Activated naive CD8-positive, alpha-beta T cell treated with anti-CD3 and anti-CD28 coated beads, Interleukin-2, amount 10 ng/mL, durations not matched to agents 7 days and 5 days (primary cell): ENCODE measurements around the gene DCDC2C. TPM values are rescaled to one million over a fixed set of nuclear protein-coding genes. Genes with fewer than 3 reads are reported as not detected.

Source experiments
- ATAC-seq: fragments of 150-1000 bp; cut with Tn5 transposase; one replicate; pipeline ENCODE4 v1.10.0; 2021; ENCODE audit warnings: low read depth, moderate library complexity
- POLR2A ChIA-PET: fragments of 350-600 bp; sonication (Branson Sonifier 250); formaldehyde crosslinking; loops from one replicate; lab custom pipeline; 2021; ENCODE audit warnings: antibody characterized with exemption; lab: Charles Lee
- DNase-seq: peaks from one replicate; pipeline ENCODE4 v3.0.0; 2021
- H3K27ac Mint-ChIP-seq: one replicate; pipeline ENCODE4 v1.8.0; 2022; ENCODE audit warnings: mild to moderate bottlenecking, mixed read lengths
- H3K27me3 Mint-ChIP-seq: one replicate; pipeline ENCODE4 v1.8.0; 2022; ENCODE audit warnings: mild to moderate bottlenecking, moderate library complexity, mixed read lengths
- H3K36me3 Mint-ChIP-seq: one replicate; pipeline ENCODE4 v1.8.0; 2021; ENCODE audit warnings: mild to moderate bottlenecking, mixed read lengths
- H3K4me1 Mint-ChIP-seq: one replicate; pipeline ENCODE4 v1.8.0; 2021; ENCODE audit warnings: mixed read lengths
- H3K4me3 Mint-ChIP-seq: one replicate; pipeline ENCODE4 v1.8.0; 2022; ENCODE audit warnings: mild to moderate bottlenecking, moderate library complexity, mixed read lengths
- H3K9me3 Mint-ChIP-seq: one replicate; pipeline ENCODE4 v1.8.0; 2021; ENCODE audit warnings: mixed read lengths
- total RNA-seq, 2 experiments: library from RNA; stranded (reverse); gene quantifications; one replicate each; pipeline ENCODE4 v1.2.3, GENCODE V29; 2021

The DCDC2C gene
- total RNA-seq, 2 experiments from 2014 or later = not detected

DNA sequence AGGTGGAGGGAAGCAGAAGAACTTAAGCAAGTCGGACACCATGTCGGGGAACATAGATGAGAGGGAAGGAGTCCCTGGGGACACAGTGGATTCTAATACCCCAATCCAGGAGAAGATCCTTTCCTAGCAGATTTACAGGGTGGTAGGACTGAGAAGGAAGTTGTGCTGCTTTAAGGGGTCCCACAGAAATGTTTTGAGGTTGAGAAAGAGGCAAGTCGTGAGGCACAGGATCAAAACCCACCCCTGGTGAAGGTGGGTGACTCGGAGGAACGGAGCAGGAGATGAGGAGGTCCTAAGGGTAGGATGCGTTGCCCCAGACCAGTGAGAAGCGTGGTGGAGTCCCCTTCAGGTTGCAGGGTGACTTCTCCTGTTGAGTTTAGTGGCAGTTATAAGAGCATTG is 32.7 kb downstream of the DCDC2C start:
- ATAC-seq = no peak
- Mint-ChIP-seq H3K27ac (no peak overlapping the region), H3K4me1 (no peaks in the 10 kb centered on the region), H3K36me3 (no peaks in the 10 kb centered on the region), H3K27me3 (peaks cover 15% of the 10 kb centered on the region), H3K4me3 (no peak overlapping the region), H3K9me3 (no peaks in the 10 kb centered on the region)
- POLR2A ChIA-PET = no interaction called here
- no peak for DNase-seq

DNA sequence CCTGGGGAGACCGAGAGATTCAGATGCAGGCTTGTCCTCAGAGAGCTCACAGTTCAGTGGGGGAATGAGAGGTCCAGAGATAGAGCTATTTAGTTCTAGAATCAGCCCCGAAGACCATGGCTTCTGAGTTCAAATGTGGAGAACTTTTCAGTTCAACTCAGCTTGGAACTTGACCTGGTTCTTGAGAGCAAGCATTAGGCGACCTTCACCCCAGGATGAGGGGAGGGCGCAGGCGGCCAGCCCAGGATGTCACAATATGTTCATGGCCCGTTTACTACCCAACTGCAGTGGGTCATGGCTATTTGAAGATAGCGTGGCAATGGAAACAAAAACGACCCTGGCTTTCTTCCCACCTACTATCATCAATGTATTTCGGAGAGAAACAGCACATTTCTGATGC is 33.8 kb downstream of the DCDC2C start:
- peaks cover 20% of the 10 kb centered on the region for H3K27me3 Mint-ChIP-seq
- DNase-seq (no peak), ATAC-seq (no peak)
- H3K4me1 Mint-ChIP-seq = no peaks in the 10 kb centered on the region
- H3K27ac Mint-ChIP-seq = no peak overlapping the region
- H3K4me3 Mint-ChIP-seq = no peak overlapping the region
- POLR2A ChIA-PET = no interaction called here
- H3K36me3 Mint-ChIP-seq = no peaks in the 10 kb centered on the region
- H3K9me3 Mint-ChIP-seq = no peaks in the 10 kb centered on the region

GRCh38 chr2:3738454-3738853 is 35.1 kb downstream of the DCDC2C start:
- Mint-ChIP-seq H3K9me3 (no peaks in the 10 kb centered on the region), H3K27ac (no peak overlapping the region), H3K36me3 (no peaks in the 10 kb centered on the region), H3K4me3 (no peak overlapping the region), H3K4me1 (no peaks in the 10 kb centered on the region), H3K27me3 (peaks cover 25% of the 10 kb centered on the region)
- ATAC-seq (no peak), DNase-seq (no peak)
- POLR2A ChIA-PET = no interaction called here

GRCh38 chr2:3739313-3739712 is 35.9 kb downstream of the DCDC2C start:
- Mint-ChIP-seq H3K4me3 (no peak overlapping the region), H3K4me1 (no peaks in the 10 kb centered on the region), H3K9me3 (no peaks in the 10 kb centered on the region), H3K27ac (no peak overlapping the region), H3K27me3 (peaks cover 25% of the 10 kb centered on the region), H3K36me3 (no peaks in the 10 kb centered on the region)
- DNase-seq (no peak), ATAC-seq (no peak)
- POLR2A ChIA-PET = no interaction called here

GRCh38 chr2:3741396-3741795 is 38.0 kb downstream of the DCDC2C start:
- peaks cover 25% of the 10 kb centered on the region for H3K27me3 Mint-ChIP-seq
- ATAC-seq (no peak), DNase-seq (no peak)
- no peak overlapping the region for H3K27ac Mint-ChIP-seq
- no peaks in the 10 kb centered on the region for H3K36me3 Mint-ChIP-seq
- POLR2A ChIA-PET = no interaction called here
- no peaks in the 10 kb centered on the region for H3K9me3 Mint-ChIP-seq
- no peaks in the 10 kb centered on the region for H3K4me1 Mint-ChIP-seq
- no peak overlapping the region for H3K4me3 Mint-ChIP-seq

DNA sequence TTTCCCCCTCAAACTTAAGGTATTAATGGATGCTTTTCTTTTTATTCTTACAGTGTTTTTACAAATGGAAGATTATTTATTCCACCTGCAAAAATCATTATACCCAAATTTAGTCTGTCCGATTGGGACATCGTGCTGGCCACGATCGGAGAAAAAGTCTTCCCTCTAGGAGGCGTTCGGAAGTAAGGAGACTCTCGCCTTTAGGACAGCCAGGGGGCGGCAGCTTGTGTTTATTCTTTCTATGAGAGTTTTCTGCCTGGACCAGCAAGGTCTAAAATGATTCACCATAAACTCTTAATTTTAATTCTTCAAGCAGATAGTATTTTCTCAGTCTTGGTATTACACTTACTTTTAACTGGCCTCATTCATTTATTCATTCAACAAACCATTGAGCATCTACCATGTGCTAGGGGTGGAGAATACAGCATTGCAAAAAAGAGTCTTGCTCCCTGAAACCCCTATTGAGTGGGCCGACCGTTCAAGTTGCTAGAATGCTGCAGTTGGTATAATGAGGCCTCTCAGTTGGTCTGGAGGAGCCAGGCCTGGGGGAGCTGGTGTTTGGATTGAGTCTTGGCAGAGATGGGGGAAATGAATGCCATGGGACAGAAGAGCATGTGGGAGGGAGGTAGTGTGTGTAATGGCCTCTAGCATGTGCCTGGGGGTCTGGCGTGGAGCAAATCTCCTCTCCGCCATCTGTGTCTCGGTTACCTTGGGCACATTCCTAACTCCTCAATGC is 38.7 kb downstream of the DCDC2C start:
- ATAC-seq = no peak
- POLR2A ChIA-PET = no interaction called here

DNA sequence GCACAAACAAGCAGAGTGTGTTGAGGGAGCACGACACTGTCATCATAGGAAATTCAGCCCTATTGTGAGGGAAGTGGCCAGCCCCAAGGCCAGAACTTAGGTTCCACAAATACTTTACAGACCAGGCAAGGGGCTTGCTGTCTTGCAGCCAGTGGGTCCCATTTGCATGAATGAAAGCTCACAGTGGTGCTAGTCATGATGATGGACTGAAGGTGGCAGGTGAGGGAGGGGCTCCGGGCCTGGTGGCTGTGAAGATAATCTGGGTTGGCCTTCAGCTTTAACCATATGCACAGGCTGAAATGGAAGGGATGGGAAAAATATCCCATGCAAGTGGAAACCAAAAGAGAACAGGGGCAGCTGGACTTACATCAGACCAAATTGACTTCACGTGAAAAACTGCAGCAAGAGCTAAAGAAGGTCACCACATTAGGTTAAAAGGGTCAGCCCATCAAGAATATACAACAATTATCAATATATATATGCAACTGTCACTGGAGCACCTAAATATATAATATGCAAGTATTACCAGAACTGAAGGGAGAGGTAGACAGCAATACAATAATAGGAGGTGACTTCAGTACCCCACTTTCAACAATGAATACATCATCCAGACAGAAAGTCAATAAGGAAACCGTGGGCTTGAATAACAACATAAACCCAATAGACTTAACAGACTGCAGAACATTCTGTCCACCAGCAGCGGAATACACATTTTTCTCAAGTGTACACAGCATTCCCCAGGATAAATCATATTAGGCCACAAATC is 39.6 kb downstream of the DCDC2C start:
- DNase-seq (no peak), ATAC-seq (no peak)
- Mint-ChIP-seq H3K27ac (no peak overlapping the region), H3K9me3 (no peaks in the 10 kb centered on the region), H3K36me3 (no peaks in the 10 kb centered on the region), H3K4me1 (no peaks in the 10 kb centered on the region), H3K27me3 (peaks cover 17% of the 10 kb centered on the region), H3K4me3 (no peak overlapping the region)
- POLR2A ChIA-PET = no interaction called here

More for the DNA sequence above, 38.7 kb downstream of the DCDC2C start:
- Mint-ChIP-seq H3K27ac (no peak overlapping the region), H3K9me3 (no peaks in the 10 kb centered on the region), H3K4me1 (no peaks in the 10 kb centered on the region), H3K36me3 (no peaks in the 10 kb centered on the region), H3K27me3 (peaks cover 22% of the 10 kb centered on the region), H3K4me3 (no peak overlapping the region)
- no peak for DNase-seq

- Mint-ChIP-seq H3K4me1 (no peaks in the 10 kb centered on the region), H3K27ac (no peak overlapping the region), H3K27me3 (peaks cover 17% of the 10 kb centered on the region), H3K4me3 (no peak overlapping the region), H3K36me3 (no peaks in the 10 kb centered on the region), H3K9me3 (no peaks in the 10 kb centered on the region)
- DNase-seq (no peak), ATAC-seq (no peak)
- POLR2A ChIA-PET = no interaction called here
Measured at GRCh38 chr2:3743951-3744555, 40.7 kb downstream of the DCDC2C start.

DNA sequence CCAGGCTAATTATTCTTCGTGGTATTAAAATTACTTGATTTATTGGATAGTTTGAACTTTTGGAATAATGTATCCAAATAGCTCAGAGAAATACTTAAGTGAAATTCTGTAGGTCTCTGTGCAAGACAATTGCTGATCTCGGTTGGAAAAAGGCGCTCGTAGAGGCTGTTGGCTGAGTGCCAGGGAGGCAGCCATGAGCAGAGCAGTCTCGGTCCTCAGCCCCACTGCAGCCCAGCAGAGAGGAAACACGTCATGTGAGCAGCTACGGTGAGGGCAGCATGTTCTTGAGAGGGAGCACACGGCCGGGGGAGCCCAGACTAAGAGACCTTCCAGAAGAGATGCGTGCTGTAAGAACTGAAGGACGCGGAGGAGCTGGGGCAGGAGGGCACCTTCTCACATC is 42.5 kb downstream of the DCDC2C start:
- Mint-ChIP-seq H3K4me3 (no peak overlapping the region), H3K9me3 (no peaks in the 10 kb centered on the region), H3K36me3 (no peaks in the 10 kb centered on the region), H3K4me1 (no peaks in the 10 kb centered on the region), H3K27me3 (peaks cover 12% of the 10 kb centered on the region), H3K27ac (no peak overlapping the region)
- DNase-seq = no peak
- POLR2A ChIA-PET = no interaction called here
- ATAC-seq = no peak

GRCh38 chr2:3747032-3747654 is 43.8 kb downstream of the DCDC2C start:
- Mint-ChIP-seq H3K4me1 (no peaks in the 10 kb centered on the region), H3K27me3 (peaks cover 7% of the 10 kb centered on the region), H3K27ac (no peak overlapping the region), H3K36me3 (no peaks in the 10 kb centered on the region), H3K9me3 (no peaks in the 10 kb centered on the region), H3K4me3 (no peak overlapping the region)
- POLR2A ChIA-PET = no interaction called here
- DNase-seq = no peak
- ATAC-seq = no peak

DNA sequence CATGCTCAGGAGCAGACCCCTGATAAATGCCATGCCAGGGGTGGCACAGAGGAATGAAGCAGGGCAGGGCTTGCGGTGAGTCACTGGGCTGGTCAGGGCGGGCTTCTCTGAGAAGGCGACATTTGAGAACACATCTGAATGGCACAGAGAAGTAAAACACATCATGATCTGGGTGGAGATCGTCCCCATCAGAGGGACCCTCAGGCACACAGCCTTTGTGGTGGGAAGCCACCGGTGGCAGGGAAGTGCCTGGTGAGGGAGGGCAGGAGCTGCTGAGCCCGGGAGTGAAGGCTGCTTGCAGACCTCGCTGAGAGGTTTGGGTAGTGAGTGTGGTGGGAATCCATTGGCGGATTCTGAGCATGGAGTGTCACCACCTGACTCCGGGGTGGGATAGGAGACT is 44.5 kb downstream of the DCDC2C start:
- ATAC-seq = no peak
- no peaks in the 10 kb centered on the region for H3K4me1 Mint-ChIP-seq
- no peaks in the 10 kb centered on the region for H3K9me3 Mint-ChIP-seq
- no peak for DNase-seq
- H3K27ac Mint-ChIP-seq = no peak overlapping the region
- no peak overlapping the region for H3K4me3 Mint-ChIP-seq
- H3K27me3 Mint-ChIP-seq = peaks cover 2% of the 10 kb centered on the region
- POLR2A ChIA-PET = no interaction called here
- no peaks in the 10 kb centered on the region for H3K36me3 Mint-ChIP-seq

- Mint-ChIP-seq H3K36me3 (no peaks in the 10 kb centered on the region), H3K4me3 (no peak overlapping the region)
- POLR2A ChIA-PET = no interaction called here
Measured at GRCh38 chr2:3749201-3749600, 45.8 kb downstream of the DCDC2C start.

GRCh38 chr2:3751251-3751650 is 47.9 kb downstream of the DCDC2C start:
- DNase-seq (no peak), ATAC-seq (no peak)
- Mint-ChIP-seq H3K4me3 (no peak overlapping the region), H3K36me3 (no peaks in the 10 kb centered on the region), H3K9me3 (peaks cover 3% of the 10 kb centered on the region), H3K27me3 (peaks cover 2% of the 10 kb centered on the region), H3K4me1 (no peaks in the 10 kb centered on the region), H3K27ac (no peak overlapping the region)
- POLR2A ChIA-PET = no interaction called here

More at GRCh38 chr2:3749201-3749600, 45.8 kb downstream of the DCDC2C start:
- no peak for DNase-seq
- no peaks in the 10 kb centered on the region for H3K9me3 Mint-ChIP-seq
- no peaks in the 10 kb centered on the region for H3K4me1 Mint-ChIP-seq
- peaks cover 2% of the 10 kb centered on the region for H3K27me3 Mint-ChIP-seq
- no peak for ATAC-seq
- no peak overlapping the region for H3K27ac Mint-ChIP-seq
